ENCODE measurements around the gene TTPAL. TPM values are rescaled to one million over a fixed set of nuclear protein-coding genes. Genes with fewer than 3 reads are reported as not detected.
A peak's percentile ranks its signal among the peaks of the same experiment; 100 is the strongest.

Gene TTPAL
- total and polyA plus RNA-seq, 7 donors: 1.2 to 8.4 (median 4.5) TPM

DNA sequence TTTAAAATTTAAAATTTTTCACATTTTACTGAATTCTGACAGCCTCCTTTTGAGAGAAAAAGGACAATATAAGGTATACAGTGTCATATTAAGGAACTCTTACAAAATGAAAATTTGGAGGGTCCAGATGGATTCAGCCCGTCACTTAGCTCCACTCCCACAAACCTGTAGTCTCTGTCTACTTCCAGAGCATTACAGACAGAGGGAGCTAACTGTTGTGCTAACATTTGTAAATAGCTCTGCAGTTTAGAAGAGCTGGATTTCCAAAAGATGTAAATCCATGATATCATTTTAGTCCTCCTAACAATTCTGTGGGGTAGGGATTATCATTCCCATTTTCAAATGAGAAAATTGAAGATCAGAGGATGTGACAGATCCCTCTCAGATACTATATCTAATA is 62.3 kb downstream of the TTPAL start:
- H3K4me1 ChIP-seq: peaks cover 7% of the 10 kb centered on the region
- no peaks in the 10 kb centered on the region for H3K27me3 ChIP-seq (ENCODE audit: insufficient read depth in 3 of 3, low read length in 2 of 3)
- intact Hi-C loops (cut with DNase I): no loop called here
- DNase-seq (no peak), ATAC-seq (peak in 3 of 4 donors; percentile 47 to 55 (median 50))
- H3K4me3 ChIP-seq: no peak overlapping the region
- H3K27ac ChIP-seq: no peak overlapping the region
- no peaks in the 10 kb centered on the region for H3K36me3 ChIP-seq (ENCODE audit: insufficient read depth in 1 of 2, low read depth in 1 of 2)
- TF ChIP-seq, protein P1, sequence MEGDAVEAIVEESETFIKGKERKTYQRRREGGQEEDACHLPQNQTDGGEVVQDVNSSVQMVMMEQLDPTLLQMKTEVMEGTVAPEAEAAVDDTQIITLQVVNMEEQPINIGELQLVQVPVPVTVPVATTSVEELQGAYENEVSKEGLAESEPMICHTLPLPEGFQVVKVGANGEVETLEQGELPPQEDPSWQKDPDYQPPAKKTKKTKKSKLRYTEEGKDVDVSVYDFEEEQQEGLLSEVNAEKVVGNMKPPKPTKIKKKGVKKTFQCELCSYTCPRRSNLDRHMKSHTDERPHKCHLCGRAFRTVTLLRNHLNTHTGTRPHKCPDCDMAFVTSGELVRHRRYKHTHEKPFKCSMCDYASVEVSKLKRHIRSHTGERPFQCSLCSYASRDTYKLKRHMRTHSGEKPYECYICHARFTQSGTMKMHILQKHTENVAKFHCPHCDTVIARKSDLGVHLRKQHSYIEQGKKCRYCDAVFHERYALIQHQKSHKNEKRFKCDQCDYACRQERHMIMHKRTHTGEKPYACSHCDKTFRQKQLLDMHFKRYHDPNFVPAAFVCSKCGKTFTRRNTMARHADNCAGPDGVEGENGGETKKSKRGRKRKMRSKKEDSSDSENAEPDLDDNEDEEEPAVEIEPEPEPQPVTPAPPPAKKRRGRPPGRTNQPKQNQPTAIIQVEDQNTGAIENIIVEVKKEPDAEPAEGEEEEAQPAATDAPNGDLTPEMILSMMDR (IDR thresholded peaks at IDR 0.05): peak; percentile 33
- WGBS, 3 donors: 79 to 87% (median 82%) methylated on average over 1 of the region's 1 CpG
- no peaks in the 10 kb centered on the region for H3K9me3 ChIP-seq

DNA sequence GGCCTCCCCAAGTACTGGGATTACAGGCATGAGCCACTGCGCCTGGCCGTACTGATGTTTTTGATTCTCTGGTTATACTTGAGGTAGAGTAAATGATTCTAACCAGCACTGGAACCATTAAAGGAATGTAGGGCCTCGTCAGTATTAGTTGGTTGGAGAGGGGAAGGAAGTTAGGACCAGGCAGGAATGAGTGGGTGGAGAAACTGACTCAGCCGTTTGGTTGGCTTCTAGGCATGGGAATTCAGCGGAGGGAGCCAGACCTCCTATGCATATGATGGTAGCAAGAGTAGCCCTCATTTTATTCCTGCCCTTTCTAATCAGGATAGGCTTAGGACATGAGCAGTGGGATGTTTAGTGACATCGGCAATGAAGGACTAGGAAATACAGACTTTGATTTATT is 65.2 kb downstream of the TTPAL start:
- WGBS, 3 donors: 69 to 80% (median 71%) methylated on average over 6 of the region's 6 CpGs
- H3K36me3 ChIP-seq (ENCODE audit: insufficient read depth in 1 of 2, low read depth in 1 of 2): no peaks in the 10 kb centered on the region
- no peak overlapping the region for H3K27ac ChIP-seq
- ATAC-seq (no peak), DNase-seq (no peak)
- peaks cover 13% of the 10 kb centered on the region for H3K4me1 ChIP-seq
- H3K4me3 ChIP-seq: no peak overlapping the region
- no peaks in the 10 kb centered on the region for H3K27me3 ChIP-seq (ENCODE audit: insufficient read depth in 3 of 3, low read length in 2 of 3)
- intact Hi-C loops (cut with DNase I): no loop called here
- no peaks in the 10 kb centered on the region for H3K9me3 ChIP-seq
- TF ChIP-seq, protein P1 (IDR thresholded peaks at IDR 0.05): no peak

DNA sequence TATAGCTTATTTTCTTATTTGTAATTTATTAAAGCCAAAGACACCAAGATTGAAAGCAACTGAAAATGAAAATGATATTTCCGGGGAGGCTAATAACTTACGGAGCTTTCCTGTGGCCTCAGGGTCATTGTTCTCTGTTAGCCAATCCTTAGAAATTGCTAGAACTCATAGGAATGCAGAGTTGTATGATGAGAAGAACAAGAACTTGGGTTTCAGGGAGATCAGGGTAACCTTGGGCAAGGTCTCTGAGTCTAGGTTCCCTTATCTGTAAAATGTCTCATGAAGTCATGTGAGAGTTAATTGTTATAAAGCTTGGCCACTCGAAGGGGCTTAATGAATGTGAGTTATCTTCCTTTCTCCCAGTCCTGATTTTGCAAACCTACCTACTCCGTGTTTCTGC is 66.3 kb downstream of the TTPAL start:
- Histone ChIP-seq H3K27ac (no peak overlapping the region), H3K36me3 (ENCODE audit: insufficient read depth in 1 of 2, low read depth in 1 of 2) (no peaks in the 10 kb centered on the region), H3K4me1 (peaks cover 13% of the 10 kb centered on the region), H3K9me3 (no peaks in the 10 kb centered on the region), H3K4me3 (no peak overlapping the region), H3K27me3 (ENCODE audit: insufficient read depth in 3 of 3, low read length in 2 of 3) (no peaks in the 10 kb centered on the region)
- intact Hi-C loops (cut with DNase I): no loop called here
- ATAC-seq (no peak), DNase-seq (no peak)
- whole genome bisulfite sequencing, 3 donors: 69 to 72% (median 71%) methylated on average over 4 of the region's 4 CpGs
- TF ChIP-seq, protein P1 (IDR thresholded peaks at IDR 0.05): no peak

DNA sequence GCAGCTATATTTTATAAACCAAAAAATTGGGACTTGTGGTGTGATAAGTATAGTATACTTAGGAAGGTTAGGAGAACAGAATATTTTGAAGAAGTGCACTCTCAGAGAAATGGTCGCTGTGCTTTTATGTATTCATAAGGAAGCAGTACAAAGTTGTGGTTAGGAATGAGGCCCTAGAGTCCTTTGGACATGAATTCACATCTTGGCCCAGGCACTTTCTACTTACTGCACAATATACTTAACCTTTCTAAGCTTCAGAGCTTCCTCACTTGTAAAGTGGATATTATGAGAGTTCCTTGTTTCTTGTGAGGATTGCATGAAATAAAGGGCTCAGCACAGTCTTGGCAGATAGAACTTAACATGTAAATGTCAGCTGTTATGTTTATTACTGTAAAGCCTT is 67.2 kb downstream of the TTPAL start:
- intact Hi-C loops (cut with DNase I): no loop called here
- TF ChIP-seq, protein P1 (IDR thresholded peaks at IDR 0.05): no peak
- no peak for ATAC-seq

DNA sequence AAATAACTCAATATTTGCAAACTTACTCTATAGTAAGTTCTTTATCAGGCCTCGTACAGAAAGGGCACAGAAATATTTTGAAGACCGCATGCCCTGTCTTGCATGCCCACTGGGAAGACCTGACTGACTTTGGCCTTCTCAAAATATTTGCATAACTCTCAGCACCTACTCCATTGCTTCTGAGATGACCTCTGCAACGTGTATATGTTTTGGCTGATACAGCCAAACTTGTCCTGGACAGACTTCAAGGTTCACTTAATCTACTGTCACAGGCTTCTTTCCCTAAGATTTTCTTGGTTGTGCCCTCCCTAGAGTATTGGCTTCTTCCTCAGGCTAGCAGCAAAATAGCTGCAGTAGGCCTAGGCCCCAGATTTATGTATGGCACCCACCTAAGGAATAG is 67.7 kb downstream of the TTPAL start:
- ATAC-seq (no peak), DNase-seq (no peak)
- peak overlapping the region; percentile 30 for H3K27ac ChIP-seq
- H3K4me3 ChIP-seq: no peak overlapping the region
- 62 to 70% (median 68%) methylated on average over 3 of the region's 3 CpGs for WGBS, 3 donors
- peaks cover 16% of the 10 kb centered on the region for H3K4me1 ChIP-seq
- no peaks in the 10 kb centered on the region for H3K36me3 ChIP-seq (ENCODE audit: insufficient read depth in 1 of 2, low read depth in 1 of 2)
- no peaks in the 10 kb centered on the region for H3K9me3 ChIP-seq
- intact Hi-C loops (cut with DNase I): no loop called here
- no peaks in the 10 kb centered on the region for H3K27me3 ChIP-seq (ENCODE audit: insufficient read depth in 3 of 3, low read length in 2 of 3)
- TF ChIP-seq, protein P1 (IDR thresholded peaks at IDR 0.05): no peak

More for the DNA sequence above, 67.2 kb downstream of the TTPAL start:
- WGBS, 3 donors: 75 to 85% (median 83%) methylated on average over 1 of the region's 1 CpG
- H3K27me3 ChIP-seq (ENCODE audit: insufficient read depth in 3 of 3, low read length in 2 of 3): no peaks in the 10 kb centered on the region
- H3K27ac ChIP-seq: peak overlapping the region; percentile 30
- DNase-seq: no peak
- peaks cover 13% of the 10 kb centered on the region for H3K4me1 ChIP-seq
- H3K36me3 ChIP-seq (ENCODE audit: insufficient read depth in 1 of 2, low read depth in 1 of 2): no peaks in the 10 kb centered on the region
- no peak overlapping the region for H3K4me3 ChIP-seq
- no peaks in the 10 kb centered on the region for H3K9me3 ChIP-seq

Data from psoas muscle (tissue), 8 donors.